GM23248 (cell line): Measurements from ENCODE around the gene RASGRF1.

Source experiments
- EZH2 ChIP-seq: fragments of 200-600 bp; sonication (generic); IDR thresholded peaks from 2 replicates; pipeline ENCODE4 v1.6.1; 2018; ENCODE audit warnings: antibody characterized with exemption, mild to moderate bottlenecking; ENCODE audit not compliant: insufficient read depth, poor library complexity, severe bottlenecking
- EZH2phosphoT487 ChIP-seq: fragments of 200-600 bp; sonication (generic); IDR thresholded peaks from 2 replicates; pipeline ENCODE4 v1.6.1; 2018; ENCODE audit warnings: antibody characterized with exemption, moderate library complexity, mild to moderate bottlenecking, low read depth; ENCODE audit not compliant: insufficient read depth

GRCh38 chr15:79031201-79031600, 59.4 kb downstream of the RASGRF1 start:
- TF ChIP-seq EZH2phosphoT487, result no peak
- no peak for TF ChIP-seq EZH2
